ENCODE results near the gene ZMAT5.

- TF ChIP-seq CTCF (IDR thresholded peaks at IDR 0.05; ENCODE audit: borderline replicate concordance, extremely low read depth, low read length, poor library complexity, severe bottlenecking) (no peak), EZH2 (IDR thresholded peaks at IDR 0.05; ENCODE audit: borderline replicate concordance, low read depth, low read length, severe bottlenecking) (no peak)
Measured at GRCh38 chr22:29717789-29718188, 49.0 kb downstream of the ZMAT5 start.

Data from DND-41 (cell line).